ENCODE measurements around the gene PPP2R5C. TPM values are rescaled to one million over a fixed set of nuclear protein-coding genes. Genes with fewer than 3 reads are reported as not detected.

PPP2R5C gene
- total RNA-seq, 1 experiment from 2014 or later, result 93.0 TPM

DNA sequence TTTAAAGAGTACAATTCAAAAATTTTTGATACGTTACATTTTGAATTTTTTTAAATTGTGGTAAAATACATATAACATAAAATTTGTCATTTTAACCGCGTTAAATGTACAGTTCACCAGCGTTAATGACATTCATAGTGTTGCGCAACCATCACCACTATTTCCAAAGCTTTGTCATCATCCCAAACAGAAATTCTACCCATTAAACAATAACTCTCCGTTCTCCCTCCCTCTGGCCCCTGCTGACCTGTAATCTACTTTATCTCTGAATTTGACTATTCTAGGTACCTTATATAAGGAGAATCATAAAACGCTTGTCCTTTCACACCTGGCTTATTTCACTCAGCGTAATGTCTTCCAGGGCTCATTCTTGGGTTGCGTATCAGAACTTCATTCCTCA lies 133.7 kb downstream of the PPP2R5C start:
- Histone ChIP-seq H4K5ac (ENCODE audit: insufficient read length, low read depth, low read length) (no peak overlapping the region), H3K9me3 (ENCODE audit: control insufficient read depth, low read depth, low read length) (no peaks in the 10 kb centered on the region), H3K4me1 (ENCODE audit: insufficient read depth, low read length) (no peaks in the 10 kb centered on the region), H3K9ac (ENCODE audit: extremely low read depth, insufficient read length, low read length) (no peak overlapping the region), H2BK12ac (ENCODE audit: insufficient read length, low read depth, low read length) (no peak overlapping the region), H3K14ac (ENCODE audit: insufficient read depth, low read length) (no peak overlapping the region), H3K4me2 (ENCODE audit: insufficient read depth, insufficient read length, low read length) (no peak overlapping the region), H3K18ac (ENCODE audit: insufficient read length, low read depth, low read length) (no peak overlapping the region), H3K27me3 (ENCODE audit: insufficient read depth, low read length) (no peaks in the 10 kb centered on the region), H3K23ac (ENCODE audit: insufficient read length, low read depth, low read length) (no peak overlapping the region), H3T11ph (ENCODE audit: low read length) (no peak overlapping the region), H3K23me2 (ENCODE audit: insufficient read length, low read depth, low read length, poor library complexity, severe bottlenecking) (no peaks in the 10 kb centered on the region), H3K56ac (ENCODE audit: insufficient read length, low read depth, low read length) (no peak overlapping the region), H2BK120ac (ENCODE audit: low read depth, low read length, poor library complexity, severe bottlenecking) (no peak overlapping the region), H3K79me1 (ENCODE audit: insufficient read depth, low read depth, low read length, poor library complexity, severe bottlenecking) (no peaks in the 10 kb centered on the region), H4K8ac (replicated peaks; ENCODE audit: insufficient read length, low read depth, low read length) (no peak overlapping the region), H2BK15ac (ENCODE audit: low read depth, low read length) (no peak overlapping the region), H2AFZ (ENCODE audit: low read length) (no peak overlapping the region), H3K4ac (ENCODE audit: low read depth, low read length) (no peak overlapping the region), H3K79me2 (ENCODE audit: insufficient read depth, low read length) (no peaks in the 10 kb centered on the region), H2BK20ac (ENCODE audit: low read depth, low read length, poor library complexity, severe bottlenecking) (no peak overlapping the region), H4K20me1 (ENCODE audit: control insufficient read depth, insufficient read depth, insufficient read length) (no peaks in the 10 kb centered on the region), H2AK5ac (ENCODE audit: insufficient read length, low read length) (no peak overlapping the region), H2BK5ac (ENCODE audit: insufficient read length, low read length) (no peak overlapping the region), H3K27ac (ENCODE audit: insufficient read length, low read depth, low read length) (no peak overlapping the region), H4K91ac (ENCODE audit: insufficient read length, low read depth, low read length) (no peak overlapping the region)
- H3K36me3 Mint-ChIP-seq (ENCODE audit: insufficient read depth in 1 of 3, low read depth in 3 of 3), result peaks cover 17 to 52% (median 50%) of the 10 kb centered on the region in 3 experiments; a peak in 6 of 7 replicates
- H3K4me1 Mint-ChIP-seq, result no peaks in the 10 kb centered on the region
- no peak for DNase-seq
- TF ChIP-seq, protein P1, sequence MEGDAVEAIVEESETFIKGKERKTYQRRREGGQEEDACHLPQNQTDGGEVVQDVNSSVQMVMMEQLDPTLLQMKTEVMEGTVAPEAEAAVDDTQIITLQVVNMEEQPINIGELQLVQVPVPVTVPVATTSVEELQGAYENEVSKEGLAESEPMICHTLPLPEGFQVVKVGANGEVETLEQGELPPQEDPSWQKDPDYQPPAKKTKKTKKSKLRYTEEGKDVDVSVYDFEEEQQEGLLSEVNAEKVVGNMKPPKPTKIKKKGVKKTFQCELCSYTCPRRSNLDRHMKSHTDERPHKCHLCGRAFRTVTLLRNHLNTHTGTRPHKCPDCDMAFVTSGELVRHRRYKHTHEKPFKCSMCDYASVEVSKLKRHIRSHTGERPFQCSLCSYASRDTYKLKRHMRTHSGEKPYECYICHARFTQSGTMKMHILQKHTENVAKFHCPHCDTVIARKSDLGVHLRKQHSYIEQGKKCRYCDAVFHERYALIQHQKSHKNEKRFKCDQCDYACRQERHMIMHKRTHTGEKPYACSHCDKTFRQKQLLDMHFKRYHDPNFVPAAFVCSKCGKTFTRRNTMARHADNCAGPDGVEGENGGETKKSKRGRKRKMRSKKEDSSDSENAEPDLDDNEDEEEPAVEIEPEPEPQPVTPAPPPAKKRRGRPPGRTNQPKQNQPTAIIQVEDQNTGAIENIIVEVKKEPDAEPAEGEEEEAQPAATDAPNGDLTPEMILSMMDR (conservative IDR thresholded peaks at IDR 0.05), result no peak
- H3K9me3 Mint-ChIP-seq, result no peaks in the 10 kb centered on the region
- no peak overlapping the region for H3K4me3 Mint-ChIP-seq
- H3K27me3 Mint-ChIP-seq (ENCODE audit: low read depth), result no peaks in the 10 kb centered on the region
- no peak overlapping the region for H3K27ac Mint-ChIP-seq
- no CpG with 5 or more reads among the region's 9 CpGs for WGBS (ENCODE audit: extremely low coverage, insufficient read length, low lambda C conversion rate)
